HG03571 (cell line): ENCODE results near the gene PIGZ.

Source experiments
- ATAC-seq: cut with Tn5 transposase; IDR thresholded peaks from one replicate; pipeline ENCODE4 v1.9.1; 2021; ENCODE audit not compliant: unreplicated experiment

PIGZ gene

DNA sequence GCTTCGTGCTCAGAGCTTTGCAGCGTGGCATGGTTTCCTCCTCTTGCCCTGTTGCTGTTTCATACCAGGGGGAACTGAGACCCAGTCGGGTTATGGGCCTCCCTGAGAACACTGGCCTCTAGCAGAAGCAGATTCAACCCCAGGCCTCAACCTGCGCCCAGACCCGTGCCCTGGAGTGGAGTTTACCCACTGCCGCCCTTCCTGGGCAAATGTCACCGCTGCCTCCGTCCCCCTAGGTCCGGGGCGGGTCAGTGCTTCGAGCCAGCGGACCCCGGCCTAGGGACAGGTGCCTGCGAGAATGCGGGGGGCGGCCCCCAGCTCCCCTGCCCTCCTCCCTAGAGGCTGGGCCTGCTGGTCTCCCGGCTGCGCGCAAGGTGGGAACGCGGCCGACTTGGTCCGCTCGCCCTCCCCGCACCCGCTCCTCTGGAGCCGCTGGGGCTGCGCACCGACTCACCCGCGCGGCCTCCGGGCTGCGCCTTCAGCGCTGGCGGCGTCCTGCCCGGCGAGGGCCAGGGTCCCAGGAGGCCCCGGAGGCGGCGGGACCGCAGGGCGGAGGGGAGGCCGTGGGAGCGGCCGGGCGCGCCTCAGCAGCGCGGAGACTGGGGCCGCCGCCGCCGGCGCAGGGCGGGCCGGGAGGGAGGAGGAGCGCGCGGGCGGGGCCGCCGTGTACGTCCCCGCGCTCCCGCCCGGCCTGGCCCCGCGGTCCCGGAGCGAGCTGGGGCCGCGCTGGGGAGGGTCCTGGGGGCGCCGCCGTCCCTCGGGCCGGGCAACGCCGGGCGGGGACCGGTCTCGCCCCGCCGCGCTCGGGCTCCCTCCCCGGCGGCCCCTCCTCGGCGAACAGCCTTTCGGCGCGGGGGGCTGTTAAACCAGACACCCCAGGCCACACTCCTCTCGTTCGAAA lies at the start of gene PIGZ:
TSS of gene PIGZ (minus strand) at position 601 of the 901 bp plus-strand sequence. CDS start 16,802 bp downstream, outside the sequence.
- ATAC-seq = peak; percentile 50

DNA sequence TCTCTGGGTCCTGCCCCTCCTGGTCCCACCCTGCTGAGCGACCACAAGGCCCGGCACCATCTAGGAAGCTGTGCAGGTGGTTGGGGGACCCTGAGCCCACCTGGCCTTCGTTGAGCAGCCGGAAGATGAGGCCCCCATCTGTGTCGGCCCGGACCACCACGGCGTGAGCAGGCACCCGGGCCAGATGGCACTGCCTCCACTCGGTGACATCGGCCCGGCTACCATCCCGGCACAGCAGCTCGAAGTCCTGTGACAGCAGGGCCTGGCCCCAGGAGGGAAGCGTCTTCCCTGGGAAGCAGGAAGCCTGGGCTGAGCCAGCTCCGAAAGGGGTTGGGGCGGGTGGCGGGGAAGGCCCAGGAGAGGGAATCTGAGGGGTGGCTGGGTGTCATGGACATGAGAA lies 48.4 kb upstream of the PIGZ start:
- no peak for ATAC-seq

DNA sequence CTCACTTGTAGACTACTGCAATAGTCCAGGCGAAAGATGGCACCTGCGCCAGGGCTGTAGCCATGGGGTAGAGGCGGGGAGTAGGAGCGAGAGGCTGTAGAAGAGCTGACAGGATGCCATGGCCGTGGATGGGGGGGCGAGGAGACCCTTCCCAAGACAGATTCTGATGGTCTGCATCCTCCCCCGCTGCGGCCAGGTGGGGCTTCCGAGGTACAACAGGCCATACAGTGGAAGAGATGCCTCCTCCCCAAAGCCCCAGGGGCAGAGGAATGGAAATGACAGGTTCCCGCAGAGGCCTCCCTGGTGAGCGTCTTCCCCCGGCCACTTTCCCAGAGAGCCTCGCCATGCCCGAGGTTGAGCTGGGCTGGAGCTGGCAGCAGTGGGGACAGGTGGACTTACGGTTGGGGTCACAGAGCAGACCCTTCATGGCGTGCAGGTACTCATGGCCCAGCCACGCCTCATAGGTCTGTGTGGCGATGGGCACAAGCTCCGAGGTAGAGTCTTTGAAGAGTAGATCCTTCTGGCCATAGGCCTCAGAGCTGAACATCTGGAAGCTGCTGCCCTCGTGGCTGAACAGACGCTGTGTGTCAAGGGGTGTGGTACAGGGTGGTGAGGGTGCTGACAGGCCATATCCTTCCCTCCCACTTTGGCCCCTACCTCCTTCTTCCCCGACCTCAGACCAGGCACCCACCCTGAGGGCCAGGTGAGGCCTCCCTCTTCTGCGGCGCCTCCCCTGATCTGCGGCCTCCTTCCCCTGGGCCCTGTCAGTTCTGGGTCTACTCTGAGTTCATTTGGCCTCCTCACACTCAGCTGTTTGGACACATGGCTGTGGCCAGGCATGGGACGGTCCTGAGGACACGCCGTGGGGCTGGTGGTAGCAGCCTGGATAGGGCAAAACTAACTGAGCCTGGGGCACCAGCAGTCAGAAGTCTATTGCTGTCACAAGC lies 47.4 kb upstream of the PIGZ start:
- ATAC-seq = no peak

- no peak for ATAC-seq
These were observed 46.4 kb upstream of the PIGZ start for GRCh38 chr3:197014942-197015575.

DNA sequence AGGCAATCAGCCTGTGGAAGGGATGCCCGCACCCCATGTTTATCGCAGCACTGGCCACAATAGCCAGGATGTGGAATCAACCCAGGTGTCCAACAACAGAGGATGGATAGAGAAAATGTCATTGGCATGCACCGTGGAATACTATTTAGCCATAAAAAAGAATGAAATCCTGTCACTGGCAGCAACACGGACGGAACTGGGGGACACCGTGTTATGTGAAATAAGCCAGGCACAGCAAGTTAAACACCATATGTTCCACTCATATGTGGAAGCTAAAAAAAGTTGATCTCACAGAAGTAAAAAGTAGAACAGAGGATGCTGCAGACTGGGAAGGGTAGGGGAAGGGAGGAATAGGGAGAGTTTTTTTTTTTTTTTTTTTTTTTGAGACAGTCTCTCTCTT lies 45.4 kb upstream of the PIGZ start:
- ATAC-seq = no peak

DNA sequence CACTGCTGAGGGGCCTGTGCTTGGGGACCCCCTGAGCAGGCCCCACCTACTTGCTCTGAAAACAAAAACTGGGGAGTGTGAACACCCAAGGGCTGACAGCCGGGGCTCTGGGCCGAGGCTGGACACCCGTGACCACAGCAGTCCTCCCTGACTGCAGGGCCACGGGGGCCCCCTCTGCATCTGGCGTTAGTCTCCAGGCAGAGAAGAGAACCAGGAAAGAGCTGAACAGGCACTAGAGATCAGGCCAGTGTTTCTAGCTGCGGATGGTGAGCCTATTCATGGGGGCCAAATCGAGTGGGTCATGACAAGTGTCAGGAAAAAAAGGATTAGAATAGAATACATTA lies 43.9 kb upstream of the PIGZ start:
- ATAC-seq = no peak

- ATAC-seq = no peak
These were observed 43.3 kb upstream of the PIGZ start for GRCh38 chr3:197011780-197012539.

DNA sequence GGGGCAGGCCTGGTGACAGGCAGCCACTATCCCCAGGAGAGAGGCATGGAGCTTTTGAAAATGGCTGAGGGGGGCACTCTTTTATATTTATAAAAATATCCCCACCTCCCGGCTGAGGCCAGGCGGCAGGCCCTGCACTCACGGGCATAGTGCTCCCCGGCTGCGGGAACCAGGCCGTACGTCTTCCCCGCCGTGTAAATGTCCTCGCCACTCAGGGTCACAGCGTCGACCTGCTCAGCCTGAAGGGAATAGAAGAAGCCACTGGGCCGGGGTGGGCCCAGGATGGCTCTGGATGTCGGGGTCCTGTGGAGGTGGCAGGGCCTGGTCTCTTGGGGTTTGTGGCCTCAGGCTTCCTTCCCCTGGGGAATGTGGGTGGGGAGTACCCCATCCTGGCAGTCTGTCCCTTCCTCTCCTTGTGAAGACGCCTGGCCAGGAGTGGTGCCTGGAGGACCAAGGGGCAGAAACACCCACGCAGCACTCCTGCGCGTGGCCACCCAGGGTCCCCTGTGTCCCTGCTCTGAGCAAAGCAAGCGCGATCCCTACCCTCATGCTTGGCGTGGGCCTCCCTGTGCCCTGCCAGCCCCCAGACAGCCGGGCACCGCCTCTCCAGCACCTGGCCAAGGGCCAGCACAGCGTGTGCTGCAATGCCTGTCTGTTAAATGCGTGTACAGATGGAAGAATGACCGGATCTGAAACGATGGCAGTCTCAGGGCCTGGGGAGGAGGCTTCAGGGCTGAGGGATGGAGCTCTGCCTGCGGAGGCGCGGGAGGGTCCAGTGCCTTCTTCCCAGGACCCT lies 42.1 kb upstream of the PIGZ start:
- no peak for ATAC-seq

GRCh38 chr3:197009532-197010019 lies 40.9 kb upstream of the PIGZ start:
- no peak for ATAC-seq

DNA sequence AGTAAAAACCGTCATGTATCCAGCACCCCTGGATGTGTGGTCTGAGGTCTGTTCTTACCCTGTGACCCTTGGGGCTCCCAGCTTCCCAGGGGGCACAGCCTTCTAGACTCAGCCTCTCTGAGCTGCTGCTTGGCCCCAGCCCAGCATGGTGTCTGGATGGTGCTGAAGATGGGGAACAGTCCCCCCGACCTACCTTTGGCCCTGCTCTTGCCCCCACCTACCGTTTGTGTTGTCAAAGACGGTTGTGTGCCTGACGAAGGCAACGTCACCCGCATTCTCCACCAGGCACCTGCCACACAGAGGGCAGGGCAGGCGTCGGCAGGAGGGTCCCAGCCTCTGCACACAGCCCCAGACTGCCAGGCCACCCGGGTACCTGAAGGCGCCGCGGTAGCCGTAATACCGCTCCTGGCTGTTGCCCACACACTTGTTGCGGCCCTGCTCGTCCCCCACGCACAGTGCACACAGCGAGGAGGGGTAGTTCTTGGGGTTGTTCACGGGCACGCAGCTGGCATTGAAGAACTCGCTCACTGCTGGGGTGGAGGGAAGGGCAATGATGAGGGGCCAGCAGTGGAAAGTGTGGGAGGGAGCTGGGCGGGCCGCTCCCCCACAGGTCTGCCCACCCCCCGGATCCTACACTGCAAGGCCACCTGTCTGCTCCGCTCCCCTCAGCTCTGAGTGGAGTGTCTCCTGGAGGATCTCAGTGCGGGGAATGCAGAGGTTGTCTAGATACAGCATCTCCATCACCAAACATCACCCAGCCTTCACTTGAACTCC lies 40.0 kb upstream of the PIGZ start:
- no peak for ATAC-seq

- no peak for ATAC-seq
These were observed 39.3 kb upstream of the PIGZ start for GRCh38 chr3:197007953-197008352.

- no peak for ATAC-seq
These were observed 38.8 kb upstream of the PIGZ start for GRCh38 chr3:197007296-197007940.

DNA sequence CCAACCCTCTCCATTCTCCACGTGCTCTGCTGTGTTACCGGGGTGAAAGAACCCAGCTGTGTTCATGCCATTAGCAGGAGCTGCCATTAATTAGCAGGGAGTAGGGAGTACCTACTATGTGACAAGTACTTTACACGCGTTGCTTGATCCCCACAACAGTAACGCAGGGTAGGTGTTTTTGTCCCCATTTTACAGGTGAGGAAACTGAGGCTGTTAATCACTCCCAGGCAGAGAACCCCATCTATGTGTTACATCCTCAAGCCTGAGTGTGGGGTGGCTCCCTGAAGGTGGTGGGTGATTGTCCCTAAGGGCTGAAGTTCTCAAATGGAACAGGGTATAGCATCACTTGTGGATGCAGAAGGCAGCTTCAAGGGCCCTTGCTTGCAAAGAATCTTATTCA lies 38.2 kb upstream of the PIGZ start:
- ATAC-seq = no peak

- no peak for ATAC-seq
These were observed 37.8 kb upstream of the PIGZ start for GRCh38 chr3:197006446-197006845.

- peak; percentile 2 for ATAC-seq
These were observed 35.1 kb upstream of the PIGZ start for GRCh38 chr3:197003461-197004385.

DNA sequence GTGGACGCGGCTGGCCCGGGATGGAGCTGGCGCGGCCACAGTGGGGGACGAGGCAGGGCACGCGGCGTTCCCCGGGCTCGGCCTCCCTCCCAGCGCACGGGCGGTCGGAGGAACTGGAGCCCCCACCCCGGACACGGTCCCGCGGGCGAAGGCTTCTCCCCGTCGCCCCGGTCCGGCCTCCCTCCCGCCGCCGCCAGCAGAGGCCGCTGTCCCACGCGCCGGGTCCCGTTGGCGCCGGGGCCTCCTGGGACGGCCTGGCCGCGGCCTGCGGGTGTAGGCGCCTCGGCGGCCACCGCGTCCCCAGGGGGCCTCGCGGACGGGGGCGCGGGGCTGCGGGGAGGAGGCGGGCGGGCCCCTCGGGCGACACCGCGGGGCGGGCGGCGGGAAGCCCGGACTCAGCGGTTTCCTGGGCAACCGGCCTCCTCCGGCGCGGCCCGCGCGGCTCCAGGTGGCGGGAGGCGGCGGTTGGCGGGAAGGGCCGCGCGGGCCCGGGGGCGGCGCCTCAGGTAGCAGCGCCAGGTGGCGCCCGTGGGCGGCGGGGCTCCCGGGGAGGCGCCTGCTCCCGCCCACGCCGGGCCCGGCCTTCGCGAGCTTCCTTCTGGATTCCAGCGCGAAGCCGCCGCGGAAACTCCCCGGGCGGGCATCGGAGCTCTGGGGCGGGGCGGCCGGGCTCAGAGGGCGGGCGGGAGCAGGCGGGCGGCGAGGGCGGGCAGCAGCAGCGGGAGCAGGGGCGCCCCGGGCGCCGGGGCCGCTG lies 34.2 kb upstream of the PIGZ start:
- peak; percentile 72 for ATAC-seq
